ENCODE data around the gene ERF. TPM values are rescaled to one million over a fixed set of nuclear protein-coding genes. Genes with fewer than 3 reads are reported as not detected.

ERF gene
- polyA plus RNA-seq, 1 donor from 2014 or later, result 3.8 TPM

- TF ChIP-seq MXI1 (conservative IDR thresholded peaks at IDR 0.05; ENCODE audit: poor library complexity, severe bottlenecking) (no peak), TAF1 (IDR thresholded peaks at IDR 0.05; ENCODE audit: low read depth) (no peak), CTCF (IDR thresholded peaks at IDR 0.05; ENCODE audit: poor library complexity, severe bottlenecking) (no peak), RAD21 (conservative IDR thresholded peaks at IDR 0.05) (no peak), REST (IDR thresholded peaks at IDR 0.05; ENCODE audit: borderline replicate concordance) (no peak), EP300 (conservative IDR thresholded peaks at IDR 0.05; ENCODE audit: poor library complexity, severe bottlenecking) (no peak), POLR2AphosphoS5 (IDR thresholded peaks at IDR 0.05) (no peak), EZH2 (IDR thresholded peaks at IDR 0.05; ENCODE audit: borderline replicate concordance, insufficient read depth, low read length, poor library complexity, severe bottlenecking) (no peak), SMC3 (conservative IDR thresholded peaks at IDR 0.05; ENCODE audit: poor library complexity) (no peak)
- Histone ChIP-seq H3K79me2 (replicated peaks; ENCODE audit: insufficient read depth, low read length) (peaks cover 20% of the 10 kb centered on the region), H3K4me3 (ENCODE audit: low read length) (no peak overlapping the region), H2AFZ (ENCODE audit: low read depth, low read length) (no peak overlapping the region), H3K36me3 (ENCODE audit: insufficient read depth, low read length) (peaks cover 6% of the 10 kb centered on the region), H3K4me2 (ENCODE audit: low read length) (no peak overlapping the region), H3F3A (ENCODE audit: insufficient read depth, low read length, poor library complexity, severe bottlenecking) (no peaks in the 10 kb centered on the region), H3K9ac (ENCODE audit: low read length) (no peak overlapping the region), H3K9me3 (ENCODE audit: low read length) (no peaks in the 10 kb centered on the region), H3K9me2 (ENCODE audit: insufficient read depth, low read length) (no peaks in the 10 kb centered on the region), H3K27me3 (ENCODE audit: insufficient read depth, low read depth, low read length) (no peaks in the 10 kb centered on the region), H4K20me1 (ENCODE audit: insufficient read depth) (peaks cover 10% of the 10 kb centered on the region), H3K27ac (ENCODE audit: low read length) (no peak overlapping the region)
Observed at GRCh38 chr19:42288387-42288786, 33.5 kb upstream of the ERF start.

- Histone ChIP-seq H3K36me3 (ENCODE audit: insufficient read depth, low read length) (peaks cover 6% of the 10 kb centered on the region), H3K27ac (ENCODE audit: low read length) (no peak overlapping the region), H3K4me3 (ENCODE audit: low read length) (no peak overlapping the region), H3K79me2 (replicated peaks; ENCODE audit: insufficient read depth, low read length) (peaks cover 20% of the 10 kb centered on the region), H2AFZ (ENCODE audit: low read depth, low read length) (no peak overlapping the region), H3K9me3 (ENCODE audit: low read length) (no peaks in the 10 kb centered on the region), H3K4me2 (ENCODE audit: low read length) (no peak overlapping the region), H4K20me1 (ENCODE audit: insufficient read depth) (peaks cover 10% of the 10 kb centered on the region), H3K9ac (ENCODE audit: low read length) (no peak overlapping the region), H3F3A (ENCODE audit: insufficient read depth, low read length, poor library complexity, severe bottlenecking) (no peaks in the 10 kb centered on the region), H3K27me3 (ENCODE audit: insufficient read depth, low read depth, low read length) (no peaks in the 10 kb centered on the region), H3K9me2 (ENCODE audit: insufficient read depth, low read length) (no peaks in the 10 kb centered on the region)
- TF ChIP-seq RAD21 (conservative IDR thresholded peaks at IDR 0.05), result no peak
- no peak for TF ChIP-seq REST (IDR thresholded peaks at IDR 0.05; ENCODE audit: borderline replicate concordance)
- no peak for TF ChIP-seq CTCF (IDR thresholded peaks at IDR 0.05; ENCODE audit: poor library complexity, severe bottlenecking)
Observed at GRCh38 chr19:42287827-42288107, 32.8 kb upstream of the ERF start.
